ENCODE measurements around the gene EIF2B1. TPM values are rescaled to one million over a fixed set of nuclear protein-coding genes. Genes with fewer than 3 reads are reported as not detected.

EIF2B1 gene
- total RNA-seq, 1 experiment from 2014 or later = 59.8 TPM

DNA sequence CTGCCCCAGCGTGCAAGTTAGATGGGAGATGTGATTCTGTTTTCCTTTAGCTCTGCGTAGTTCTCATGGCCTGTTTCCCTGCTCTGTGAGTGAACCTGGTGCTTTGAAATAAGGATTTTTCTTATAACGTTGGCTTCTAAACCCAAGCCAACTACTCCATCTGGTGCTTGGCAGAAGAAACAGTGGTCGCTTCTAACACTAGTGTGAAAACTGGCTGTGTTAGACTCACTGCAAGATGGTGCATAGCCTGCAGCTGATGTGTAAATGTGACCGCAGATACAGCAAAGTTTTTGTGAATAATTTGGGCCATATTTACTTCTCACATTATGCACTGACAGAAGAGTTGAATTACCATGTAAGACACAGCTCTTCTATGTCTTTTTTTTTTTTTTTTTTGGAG is 12.4 kb upstream of the EIF2B1 start:
- no peaks in the 10 kb centered on the region for H3K4me1 ChIP-seq (ENCODE audit: insufficient read depth, low read length)
- H4K91ac ChIP-seq (ENCODE audit: insufficient read length, low read depth, low read length) = no peak overlapping the region
- no peak overlapping the region for H3K4me2 ChIP-seq (ENCODE audit: insufficient read depth, insufficient read length, low read length)
- no peak overlapping the region for H3K4me3 Mint-ChIP-seq
- no peaks in the 10 kb centered on the region for H3K9me3 Mint-ChIP-seq
- H3K23ac ChIP-seq (ENCODE audit: insufficient read length, low read depth, low read length) = no peak overlapping the region
- H3K23me2 ChIP-seq (ENCODE audit: insufficient read length, low read depth, low read length, poor library complexity, severe bottlenecking) = no peaks in the 10 kb centered on the region
- H3K18ac ChIP-seq (ENCODE audit: insufficient read length, low read depth, low read length) = no peak overlapping the region
- H2AFZ ChIP-seq (ENCODE audit: low read length) = no peak overlapping the region
- no CpG with 5 or more reads among the region's 5 CpGs for WGBS (ENCODE audit: extremely low coverage, insufficient read length, low lambda C conversion rate)
- H3K4ac ChIP-seq (ENCODE audit: low read depth, low read length) = no peak overlapping the region
- H3K36me3 Mint-ChIP-seq (ENCODE audit: insufficient read depth in 1 of 3, low read depth in 3 of 3) = peaks cover 10 to 51% (median 42%) of the 10 kb centered on the region in 3 experiments; a peak in 5 of 7 replicates
- H2BK5ac ChIP-seq (ENCODE audit: insufficient read length, low read length) = no peak overlapping the region
- H2BK120ac ChIP-seq (ENCODE audit: low read depth, low read length, poor library complexity, severe bottlenecking) = no peak overlapping the region
- no peak overlapping the region for H2BK15ac ChIP-seq (ENCODE audit: low read depth, low read length)
- no peak overlapping the region for H3K9ac ChIP-seq (ENCODE audit: extremely low read depth, insufficient read length, low read length)
- no peak overlapping the region for H3T11ph ChIP-seq (ENCODE audit: low read length)
- no peak overlapping the region for H3K56ac ChIP-seq (ENCODE audit: insufficient read length, low read depth, low read length)
- no peak overlapping the region for H2BK12ac ChIP-seq (ENCODE audit: insufficient read length, low read depth, low read length)
- no peaks in the 10 kb centered on the region for H3K9me3 ChIP-seq (ENCODE audit: control insufficient read depth, low read depth, low read length)
- H3K14ac ChIP-seq (ENCODE audit: insufficient read depth, low read length) = no peak overlapping the region
- H4K5ac ChIP-seq (ENCODE audit: insufficient read length, low read depth, low read length) = no peak overlapping the region
- DNase-seq = no peak
- no peaks in the 10 kb centered on the region for H3K79me1 ChIP-seq (ENCODE audit: insufficient read depth, low read depth, low read length, poor library complexity, severe bottlenecking)
- TF ChIP-seq, protein P1, sequence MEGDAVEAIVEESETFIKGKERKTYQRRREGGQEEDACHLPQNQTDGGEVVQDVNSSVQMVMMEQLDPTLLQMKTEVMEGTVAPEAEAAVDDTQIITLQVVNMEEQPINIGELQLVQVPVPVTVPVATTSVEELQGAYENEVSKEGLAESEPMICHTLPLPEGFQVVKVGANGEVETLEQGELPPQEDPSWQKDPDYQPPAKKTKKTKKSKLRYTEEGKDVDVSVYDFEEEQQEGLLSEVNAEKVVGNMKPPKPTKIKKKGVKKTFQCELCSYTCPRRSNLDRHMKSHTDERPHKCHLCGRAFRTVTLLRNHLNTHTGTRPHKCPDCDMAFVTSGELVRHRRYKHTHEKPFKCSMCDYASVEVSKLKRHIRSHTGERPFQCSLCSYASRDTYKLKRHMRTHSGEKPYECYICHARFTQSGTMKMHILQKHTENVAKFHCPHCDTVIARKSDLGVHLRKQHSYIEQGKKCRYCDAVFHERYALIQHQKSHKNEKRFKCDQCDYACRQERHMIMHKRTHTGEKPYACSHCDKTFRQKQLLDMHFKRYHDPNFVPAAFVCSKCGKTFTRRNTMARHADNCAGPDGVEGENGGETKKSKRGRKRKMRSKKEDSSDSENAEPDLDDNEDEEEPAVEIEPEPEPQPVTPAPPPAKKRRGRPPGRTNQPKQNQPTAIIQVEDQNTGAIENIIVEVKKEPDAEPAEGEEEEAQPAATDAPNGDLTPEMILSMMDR (conservative IDR thresholded peaks at IDR 0.05) = no peak
- H3K4me1 Mint-ChIP-seq = no peaks in the 10 kb centered on the region
- no peaks in the 10 kb centered on the region for H3K27me3 Mint-ChIP-seq (ENCODE audit: low read depth)
- no peaks in the 10 kb centered on the region for H4K20me1 ChIP-seq (ENCODE audit: control insufficient read depth, insufficient read depth, insufficient read length)
- H3K27me3 ChIP-seq (ENCODE audit: insufficient read depth, low read length) = no peaks in the 10 kb centered on the region
- no peak overlapping the region for H3K27ac ChIP-seq (ENCODE audit: insufficient read length, low read depth, low read length)
- H2AK5ac ChIP-seq (ENCODE audit: insufficient read length, low read length) = no peak overlapping the region
- no peak overlapping the region for H2BK20ac ChIP-seq (ENCODE audit: low read depth, low read length, poor library complexity, severe bottlenecking)
- no peak overlapping the region for H4K8ac ChIP-seq (replicated peaks; ENCODE audit: insufficient read length, low read depth, low read length)
- H3K27ac Mint-ChIP-seq = no peak overlapping the region
- no peaks in the 10 kb centered on the region for H3K79me2 ChIP-seq (ENCODE audit: insufficient read depth, low read length)
